ENCODE measurements around the gene CFAP126. TPM values are rescaled to one million over a fixed set of nuclear protein-coding genes. Genes with fewer than 3 reads are reported as not detected.
A peak's percentile ranks its signal among the peaks of the same experiment; 100 is the strongest.

CFAP126 gene
- total and polyA plus RNA-seq, 10 donors: not detected

GRCh38 chr1:161388639-161389038, 21.0 kb upstream of the CFAP126 start:
- Histone ChIP-seq H3K27ac (peak overlapping the region in 7 of 8 donors; percentile 20 to 96 (median 95)), H3K36me3 (no peaks in the 10 kb centered on the region), H3K4me3 (no peak overlapping the region), H3K27me3 (replicated peaks in 1 of 7) (no peaks in the 10 kb centered on the region), H3K9me3 (no peaks in the 10 kb centered on the region), H3K4me1 (peaks cover 13 to 37% (median 25%) of the 10 kb centered on the region in 6 donors)
- DNase-seq: no peak
- intact Hi-C loops (cut with DNase I; ENCODE audit: low total_unique reads): no loop called here
- TF ChIP-seq POLR2AphosphoS5 (IDR thresholded peaks at IDR 0.05) (no peak), CTCF (IDR thresholded peaks at IDR 0.05 in 8 of 11, conservative IDR thresholded peaks at IDR 0.05 in 3 of 11) (no peak)
- 81 to 89% (median 85%) methylated on average over 3 of the region's 3 CpGs for WGBS, 5 donors

GRCh38 chr1:161382214-161383019, 14.7 kb upstream of the CFAP126 start:
- WGBS, 5 donors: 31 to 44% (median 39%) methylated on average over 4 of the region's 4 CpGs
- Histone ChIP-seq H3K36me3 (no peaks in the 10 kb centered on the region), H3K27ac (peak overlapping the region in 2 of 8 donors; percentile 39 to 49), H3K9me3 (no peaks in the 10 kb centered on the region), H3K4me3 (no peak overlapping the region), H3K27me3 (replicated peaks in 1 of 7) (no peaks in the 10 kb centered on the region), H3K4me1 (peaks cover 6 to 30% (median 21%) of the 10 kb centered on the region in 6 donors)
- TF ChIP-seq POLR2AphosphoS5 (IDR thresholded peaks at IDR 0.05) (peak in 1 of 3 donors; percentile 8), CTCF (IDR thresholded peaks at IDR 0.05 in 8 of 11, conservative IDR thresholded peaks at IDR 0.05 in 3 of 11) (peak; percentile 47 to 86 (median 74)), POLR2A (IDR thresholded peaks at IDR 0.05) (no peak)
- no peak for DNase-seq
- intact Hi-C loops (cut with DNase I; ENCODE audit: low total_unique reads): no loop called here

GRCh38 chr1:161381707-161382106, 14.0 kb upstream of the CFAP126 start:
- 41 to 47% (median 42%) methylated on average over 6 of the region's 6 CpGs for WGBS, 5 donors
- DNase-seq: no peak
- H3K4me1 ChIP-seq: peaks cover 3 to 24% (median 17%) of the 10 kb centered on the region in 6 donors

More at GRCh38 chr1:161381707-161382106, 14.0 kb upstream of the CFAP126 start:
- no peak for TF ChIP-seq POLR2A (IDR thresholded peaks at IDR 0.05)
- TF ChIP-seq POLR2AphosphoS5 (IDR thresholded peaks at IDR 0.05): no peak
- TF ChIP-seq CTCF (IDR thresholded peaks at IDR 0.05 in 8 of 11, conservative IDR thresholded peaks at IDR 0.05 in 3 of 11): no peak
- Histone ChIP-seq H3K4me3 (no peak overlapping the region), H3K36me3 (no peaks in the 10 kb centered on the region), H3K27me3 (replicated peaks in 1 of 7) (no peaks in the 10 kb centered on the region), H3K9me3 (no peaks in the 10 kb centered on the region), H3K27ac (no peak overlapping the region)
- intact Hi-C loops (cut with DNase I; ENCODE audit: low total_unique reads): no loop called here
